Vagina (tissue), 2 donors: ENCODE data around the gene ERBB3. TPM values are rescaled to one million over a fixed set of nuclear protein-coding genes. Genes with fewer than 3 reads are reported as not detected.

ENCODE experiments used
- DNase-seq, 2 donors: peaks; one replicate each; pipeline ENCODE4 v3.0.0-alpha.2; 2017; ENCODE audit errors: extremely low spot score in 2 of 2
- H3K27ac ChIP-seq: fragments of 200-600 bp; sonication (generic); one replicate; pipeline ENCODE4 v1.5.1; 2019
- H3K27me3 ChIP-seq: fragments of 200-600 bp; sonication (generic); one replicate; pipeline ENCODE4 v1.5.1; 2019
- H3K36me3 ChIP-seq, 2 donors: fragments of 200-600 bp; sonication (generic); one replicate each; pipeline ENCODE4 v1.5.1; 2017 to 2019
- H3K4me1 ChIP-seq: fragments of 200-600 bp; sonication (generic); one replicate; pipeline ENCODE4 v1.5.1; 2019
- H3K4me3 ChIP-seq, 2 donors: fragments of 200-600 bp; sonication (generic); 1 replicate in 1 of 2; 2 replicates in 1 of 2; pipeline ENCODE4 v1.5.1; 2016 to 2019
- H3K9me3 ChIP-seq: fragments of 200-600 bp; sonication (generic); one replicate; pipeline ENCODE4 v1.5.1; 2019
- CTCF ChIP-seq, 3 experiments: fragments of 450-650 bp in 2 of 3; fragments of 200-600 bp in 1 of 3; sonication (generic) in 1 of 3; IDR thresholded peaks; one replicate each; pipeline ENCODE4 v1.5.1; 2017 to 2019; ENCODE audit warnings: antibody characterized with exemption in 3 of 3, mild to moderate bottlenecking in 2 of 3, moderate library complexity in 2 of 3
- POLR2A ChIP-seq, 2 donors: fragments of 450-650 bp; IDR thresholded peaks; one replicate each; pipeline ENCODE4 v1.6.1; 2017; ENCODE audit warnings: antibody characterized with exemption in 2 of 2, mild to moderate bottlenecking in 2 of 2, moderate library complexity in 2 of 2
- POLR2AphosphoS5 ChIP-seq, 2 donors: sonication (generic); formaldehyde crosslinking; IDR thresholded peaks; one replicate each; pipeline ENCODE4 v1.9.0; 2017; ENCODE audit warnings: antibody characterized with exemption in 2 of 2, mild to moderate bottlenecking in 2 of 2, low read depth in 1 of 2; ENCODE audit not compliant: insufficient read depth in 1 of 2
- intact Hi-C: fragments of 100-400 bp; cut with DNase I; formaldehyde crosslinking; loops from one replicate; pipeline ENCODE4 v1.15.1; 2023
- total RNA-seq: library from RNA; depleted of rRNA; stranded (reverse); fragments of >200 nt; gene quantifications from one replicate; pipeline ENCODE4 v1.2.3, GENCODE V29; 2016

Gene ERBB3
- total RNA-seq, 1 donor from 2014 or later = 53.8 TPM

- TF ChIP-seq CTCF (IDR thresholded peaks at IDR 0.05) (no peak), POLR2A (IDR thresholded peaks at IDR 0.05) (no peak), POLR2AphosphoS5 (IDR thresholded peaks at IDR 0.05; ENCODE audit: insufficient read depth in 1 of 2, low read depth in 1 of 2) (no peak)
- Histone ChIP-seq H3K4me1 (peaks cover 8% of the 10 kb centered on the region), H3K27ac (no peak overlapping the region), H3K9me3 (no peaks in the 10 kb centered on the region), H3K27me3 (no peaks in the 10 kb centered on the region), H3K36me3 (no peaks in the 10 kb centered on the region), H3K4me3 (no peak overlapping the region)
- intact Hi-C loops = no loop called here
- no peak for DNase-seq
Measured at GRCh38 chr12:56082967-56083366, 3.0 kb downstream of the ERBB3 start.

- TF ChIP-seq POLR2A (IDR thresholded peaks at IDR 0.05) = no peak
- no peak overlapping the region for H3K4me3 ChIP-seq
- no peaks in the 10 kb centered on the region for H3K9me3 ChIP-seq
- H3K36me3 ChIP-seq = no peaks in the 10 kb centered on the region
- intact Hi-C loops = no loop called here
- no peaks in the 10 kb centered on the region for H3K27me3 ChIP-seq
- no peak for DNase-seq
- H3K4me1 ChIP-seq = peaks cover 7% of the 10 kb centered on the region
- no peak overlapping the region for H3K27ac ChIP-seq
Measured at GRCh38 chr12:56084958-56085543, 5.1 kb downstream of the ERBB3 start.

- H3K4me1 ChIP-seq = no peaks in the 10 kb centered on the region
- no peaks in the 10 kb centered on the region for H3K36me3 ChIP-seq
- H3K4me3 ChIP-seq = no peak overlapping the region
- TF ChIP-seq POLR2A (IDR thresholded peaks at IDR 0.05) (no peak), POLR2AphosphoS5 (IDR thresholded peaks at IDR 0.05; ENCODE audit: insufficient read depth in 1 of 2, low read depth in 1 of 2) (peak in 1 of 2 donors; percentile 81)
- DNase-seq = no peak
- H3K9me3 ChIP-seq = no peaks in the 10 kb centered on the region
- intact Hi-C loops = no loop called here
- no peak overlapping the region for H3K27ac ChIP-seq
- H3K27me3 ChIP-seq = no peaks in the 10 kb centered on the region
Measured at GRCh38 chr12:56086096-56086495, 6.1 kb downstream of the ERBB3 start.

DNA sequence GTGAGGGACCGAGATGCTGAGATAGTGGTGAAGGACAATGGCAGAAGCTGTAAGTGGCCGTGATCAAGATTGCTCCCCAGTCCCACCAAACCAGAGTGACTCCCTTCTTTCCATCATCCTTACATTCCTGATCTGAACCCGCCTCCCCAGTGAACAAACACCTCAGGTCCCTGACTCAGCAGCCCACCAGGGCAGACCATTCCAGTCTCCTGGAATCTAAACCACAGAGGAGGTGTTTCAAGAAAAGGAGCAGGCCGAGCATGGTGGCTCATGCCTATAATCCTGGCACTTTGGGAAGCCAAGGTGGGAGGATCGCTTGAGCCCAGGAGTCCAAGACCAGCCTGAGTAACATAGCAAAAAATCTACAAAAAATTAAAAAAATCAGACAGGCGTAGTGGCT is 6.6 kb downstream of the ERBB3 start:
- Histone ChIP-seq H3K4me3 (no peak overlapping the region), H3K9me3 (no peaks in the 10 kb centered on the region), H3K27me3 (no peaks in the 10 kb centered on the region), H3K36me3 (no peaks in the 10 kb centered on the region), H3K27ac (no peak overlapping the region), H3K4me1 (no peaks in the 10 kb centered on the region)
- intact Hi-C loops = no loop called here
- DNase-seq = no peak
- no peak for TF ChIP-seq CTCF (IDR thresholded peaks at IDR 0.05)
- TF ChIP-seq POLR2AphosphoS5 (IDR thresholded peaks at IDR 0.05; ENCODE audit: insufficient read depth in 1 of 2, low read depth in 1 of 2) = no peak
- TF ChIP-seq POLR2A (IDR thresholded peaks at IDR 0.05) = no peak

DNA sequence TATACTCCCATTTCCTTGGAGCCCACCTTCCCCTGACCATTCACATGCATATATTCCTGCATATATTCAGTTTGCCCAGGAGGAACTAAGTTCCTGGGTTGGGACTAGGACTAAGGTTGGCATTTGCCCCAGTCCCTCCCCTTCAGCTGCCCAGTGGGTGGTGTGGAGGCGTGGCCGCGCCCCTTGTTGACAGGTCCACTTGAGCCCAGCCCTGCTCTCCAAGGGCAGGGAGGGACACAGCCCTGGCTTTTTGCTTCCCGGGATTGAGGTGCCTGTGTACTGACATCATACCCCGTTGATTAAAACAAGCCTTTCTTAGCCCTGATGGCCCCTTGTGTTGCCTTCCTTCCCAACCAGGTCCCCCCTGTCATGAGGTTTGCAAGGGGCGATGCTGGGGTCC is 7.3 kb downstream of the ERBB3 start:
- DNase-seq = no peak
- no peaks in the 10 kb centered on the region for H3K4me1 ChIP-seq
- H3K27me3 ChIP-seq = no peaks in the 10 kb centered on the region
- no peaks in the 10 kb centered on the region for H3K36me3 ChIP-seq
- intact Hi-C loops = no loop called here
- H3K4me3 ChIP-seq = no peak overlapping the region
- no peaks in the 10 kb centered on the region for H3K9me3 ChIP-seq
- no peak for TF ChIP-seq POLR2A (IDR thresholded peaks at IDR 0.05)
- no peak for TF ChIP-seq CTCF (IDR thresholded peaks at IDR 0.05)
- no peak for TF ChIP-seq POLR2AphosphoS5 (IDR thresholded peaks at IDR 0.05; ENCODE audit: insufficient read depth in 1 of 2, low read depth in 1 of 2)
- no peak overlapping the region for H3K27ac ChIP-seq

GRCh38 chr12:56097738-56098137 is 17.8 kb downstream of the ERBB3 start:
- TF ChIP-seq CTCF (IDR thresholded peaks at IDR 0.05) = no peak
- Histone ChIP-seq H3K36me3 (peaks cover 0 to 4% of the 10 kb centered on the region in 2 donors), H3K9me3 (no peaks in the 10 kb centered on the region)

More at GRCh38 chr12:56097738-56098137, 17.8 kb downstream of the ERBB3 start:
- Histone ChIP-seq H3K4me1 (peaks cover under 1% of the 10 kb centered on the region), H3K27me3 (no peaks in the 10 kb centered on the region), H3K4me3 (no peak overlapping the region), H3K27ac (no peak overlapping the region)
- intact Hi-C loops = no loop called here
- DNase-seq = no peak
